HG03196 (cell line): ENCODE results near the gene RNASEH2A.

ENCODE experiments used
- ATAC-seq: cut with Tn5 transposase; IDR thresholded peaks from one replicate; pipeline ENCODE4 v1.9.1; 2021; ENCODE audit not compliant: unreplicated experiment

The RNASEH2A gene

DNA sequence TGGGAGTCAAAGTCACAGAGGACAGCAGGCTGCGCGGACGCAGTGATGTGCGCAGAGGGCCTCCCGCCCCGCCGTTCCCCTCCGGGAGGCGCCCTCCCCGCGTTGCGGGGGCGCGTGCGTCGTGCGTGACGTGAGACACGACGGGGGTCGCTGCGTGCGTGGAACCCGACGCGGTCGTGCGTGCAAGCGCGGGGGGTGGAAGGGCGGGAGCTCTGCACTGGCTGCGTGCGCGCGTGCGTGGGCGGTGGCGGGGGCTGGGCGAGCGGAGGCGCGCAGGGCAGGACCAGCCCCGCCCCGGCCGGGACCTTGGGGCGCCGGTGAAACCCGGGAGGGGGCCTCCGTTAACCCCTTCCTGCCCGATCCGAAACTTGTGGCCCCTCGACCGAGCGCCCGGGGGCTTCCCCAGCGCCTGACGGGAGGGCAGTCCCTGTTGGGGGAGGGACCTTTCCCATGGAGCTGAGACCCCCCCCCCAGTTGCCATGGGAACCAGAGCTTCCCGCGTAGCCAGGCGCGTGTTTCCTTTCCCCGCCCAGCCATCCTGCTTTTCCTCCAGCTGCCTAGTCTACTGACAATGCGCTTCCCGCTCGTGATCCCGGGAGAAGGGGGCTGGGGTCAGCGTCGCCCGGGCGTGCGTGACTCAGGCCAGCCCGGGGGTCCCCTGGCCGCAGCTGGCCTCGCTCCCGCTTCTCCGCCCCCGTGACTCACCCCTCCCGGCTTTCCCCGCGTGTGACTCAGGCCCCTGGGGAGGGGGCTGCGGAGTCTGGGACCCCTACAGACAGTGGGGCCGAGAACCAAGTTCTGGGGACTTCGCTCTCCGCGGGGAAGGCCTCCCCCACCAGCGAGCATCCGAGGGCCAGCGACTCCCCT lies 23.7 kb upstream of the RNASEH2A start:
- ATAC-seq, result peak; percentile 28

DNA sequence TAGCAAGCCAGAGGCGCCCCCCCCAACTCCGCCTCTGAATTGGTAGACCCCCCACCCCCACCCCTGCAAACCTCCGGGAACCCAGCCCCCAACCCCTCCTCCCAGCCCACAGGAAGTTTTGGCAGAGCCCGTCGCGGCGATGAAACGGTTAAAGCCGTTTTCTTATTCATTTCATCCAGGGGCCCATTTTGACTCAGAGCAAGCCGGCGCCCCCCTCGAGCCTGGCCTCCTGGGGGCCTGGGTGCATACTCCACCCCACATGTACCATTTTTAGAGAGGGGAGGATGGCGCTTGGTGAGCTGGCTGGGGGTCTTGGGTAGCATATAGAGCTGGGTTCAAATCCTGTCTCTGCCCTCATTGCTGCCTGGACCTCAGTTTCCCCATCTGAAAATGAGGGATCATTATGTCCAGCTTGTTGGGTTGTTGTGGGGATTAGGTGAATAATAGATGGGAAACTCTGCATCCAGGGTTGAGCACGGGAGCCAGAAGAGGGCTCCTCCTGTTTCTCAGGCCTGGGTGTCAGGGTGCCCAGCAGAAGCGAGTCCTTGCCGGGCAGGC lies 23.0 kb upstream of the RNASEH2A start:
- no peak for ATAC-seq

DNA sequence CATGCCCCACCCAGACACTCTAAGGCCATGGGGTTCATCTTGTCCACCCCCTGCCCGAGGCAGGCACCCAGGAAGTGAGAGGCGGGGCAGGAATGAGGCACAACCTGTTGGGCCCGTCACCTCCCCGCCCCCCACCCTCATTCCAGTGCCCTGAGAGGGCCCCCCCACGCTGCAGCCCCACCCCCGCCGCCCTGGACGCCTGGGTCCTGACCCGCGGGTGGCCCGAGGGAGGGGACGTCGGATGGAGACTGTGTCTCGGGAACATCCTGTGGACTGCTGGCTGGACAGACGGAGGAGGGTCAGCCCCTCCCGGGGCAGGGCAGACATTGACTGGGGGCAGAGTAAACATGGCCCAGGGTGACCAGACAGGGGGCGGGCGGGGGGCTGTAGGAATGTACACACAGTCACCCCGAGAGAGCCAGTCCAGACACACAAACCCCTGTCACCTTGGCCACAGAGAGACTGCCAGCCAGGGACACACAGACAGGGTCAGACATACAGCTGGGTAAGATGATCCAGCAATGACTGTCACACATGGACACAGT lies 22.5 kb upstream of the RNASEH2A start:
- no peak for ATAC-seq

DNA sequence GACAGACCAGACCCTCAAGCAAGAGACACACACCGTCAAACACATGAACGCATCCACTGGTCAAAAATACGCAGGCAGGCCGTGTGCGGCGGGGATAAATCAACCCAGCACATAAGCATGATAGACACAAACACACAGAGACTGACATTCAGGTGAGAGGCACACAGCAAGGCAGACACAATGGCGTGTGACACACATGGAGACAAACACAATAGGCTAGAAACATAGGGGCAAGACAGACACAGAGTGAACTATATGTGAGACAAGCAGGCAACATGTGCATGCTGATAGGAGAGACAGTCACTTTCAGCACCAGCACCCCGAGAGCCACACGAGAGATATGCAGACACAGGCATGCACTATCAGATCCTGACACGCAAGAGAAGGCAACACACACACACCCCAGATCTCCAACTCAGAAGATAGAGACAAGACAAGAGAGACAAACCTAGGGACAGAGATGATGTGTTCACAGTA lies 22.0 kb upstream of the RNASEH2A start:
- no peak for ATAC-seq

DNA sequence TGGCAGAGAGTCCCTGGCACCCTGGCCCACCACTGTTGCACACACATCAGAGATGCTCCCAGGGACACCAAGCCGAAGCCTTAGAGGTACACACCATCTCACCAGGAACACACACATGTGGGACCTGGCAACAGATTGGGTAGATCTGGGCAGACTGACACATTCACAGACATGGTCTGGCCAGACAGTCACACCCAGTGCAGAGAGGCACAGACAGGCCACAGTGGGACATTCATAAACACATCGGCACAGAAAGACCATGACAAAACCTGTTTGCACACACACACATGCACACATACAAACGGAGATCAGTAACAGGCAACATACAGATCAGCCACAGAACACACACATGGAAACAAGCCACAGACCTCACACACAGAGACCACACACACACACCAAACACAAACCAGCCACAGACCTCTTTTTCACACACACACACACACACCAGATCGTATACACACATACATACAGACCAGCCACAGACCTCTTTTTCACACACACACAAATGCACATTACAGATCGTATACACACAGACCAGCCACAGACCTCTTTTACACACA lies 21.4 kb upstream of the RNASEH2A start:
- ATAC-seq, result no peak

DNA sequence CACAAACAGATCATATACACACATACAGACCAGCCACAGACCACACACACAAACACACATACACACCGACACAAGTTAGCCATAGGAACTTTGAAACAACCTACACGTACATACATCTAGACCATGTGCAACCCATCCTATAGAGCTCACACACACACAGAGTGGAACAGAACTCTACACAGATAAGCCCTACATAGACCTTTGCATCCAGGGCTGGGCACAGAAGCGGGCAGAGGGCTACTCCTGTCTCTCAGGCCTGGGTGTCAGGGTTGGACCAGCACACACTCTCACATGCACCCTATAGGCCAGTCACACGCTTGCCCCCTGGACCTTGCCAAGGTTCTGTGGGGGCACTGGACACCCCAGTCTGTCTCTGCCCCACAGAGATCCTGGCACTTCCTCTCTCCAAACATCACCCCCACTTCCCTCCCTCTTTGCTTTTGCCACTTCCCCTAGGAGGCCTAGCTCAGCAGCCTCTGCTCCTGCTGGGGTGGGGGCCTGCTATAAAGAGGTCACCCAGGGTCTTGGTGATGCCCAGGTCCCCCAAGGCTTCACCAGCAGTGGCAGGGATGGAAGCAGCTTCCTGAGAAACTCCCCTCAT lies 20.9 kb upstream of the RNASEH2A start:
- ATAC-seq, result no peak

DNA sequence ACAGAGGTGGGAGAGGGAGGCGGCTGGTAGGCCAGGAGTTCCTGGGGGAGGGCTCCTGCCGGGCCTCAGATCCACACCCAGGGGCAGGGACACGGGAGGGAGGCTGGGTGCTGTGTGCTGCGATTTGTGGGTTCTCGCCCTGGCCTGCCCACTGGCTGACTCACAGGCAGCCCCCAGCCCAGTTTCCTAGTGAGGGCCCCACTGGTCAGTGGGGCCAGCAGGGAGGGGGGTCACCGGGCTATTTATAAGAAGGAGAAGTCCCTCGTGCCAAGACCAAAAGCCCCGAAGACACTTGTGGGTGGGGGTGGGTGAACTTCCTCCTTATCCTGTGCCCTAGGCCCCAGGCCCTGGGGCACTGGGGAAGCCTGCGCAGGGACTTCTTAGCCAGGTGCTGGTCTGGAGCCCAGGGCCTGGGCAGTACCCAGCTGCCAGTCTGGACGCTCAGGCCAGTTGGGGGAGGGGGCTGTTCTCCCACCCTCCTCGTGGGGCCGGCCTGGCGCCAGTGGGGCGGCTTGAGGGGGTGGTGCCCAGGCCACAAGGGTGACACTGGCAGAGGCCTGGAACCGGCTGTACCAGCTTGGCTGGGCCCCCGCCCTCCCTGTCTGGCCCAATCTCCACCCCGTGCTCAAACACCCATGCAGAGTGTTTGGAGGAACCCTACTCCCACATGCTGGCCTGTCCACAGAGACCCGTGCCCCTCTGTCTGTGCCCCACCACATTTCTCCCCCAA lies 20.1 kb upstream of the RNASEH2A start:
- ATAC-seq, result no peak

DNA sequence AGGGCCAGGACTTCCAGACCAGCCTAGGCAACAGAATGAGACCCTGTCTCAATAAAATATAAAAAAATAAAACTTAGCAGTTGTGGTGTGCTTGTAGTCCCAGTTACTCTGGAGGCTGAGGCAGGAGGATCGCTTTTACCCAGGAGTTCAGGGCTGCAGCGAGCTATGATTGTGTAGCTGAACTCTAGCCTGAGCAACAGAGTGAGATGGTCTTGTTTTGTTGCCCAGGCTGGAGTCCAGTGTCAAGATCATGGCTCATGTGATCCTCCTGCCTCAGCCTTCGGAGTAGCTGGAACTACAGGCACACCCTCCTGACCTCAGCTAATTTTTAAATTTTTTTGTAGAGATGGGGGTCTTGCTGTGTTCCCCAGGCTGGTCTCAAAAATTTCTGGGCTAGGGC lies 19.4 kb upstream of the RNASEH2A start:
- no peak for ATAC-seq

DNA sequence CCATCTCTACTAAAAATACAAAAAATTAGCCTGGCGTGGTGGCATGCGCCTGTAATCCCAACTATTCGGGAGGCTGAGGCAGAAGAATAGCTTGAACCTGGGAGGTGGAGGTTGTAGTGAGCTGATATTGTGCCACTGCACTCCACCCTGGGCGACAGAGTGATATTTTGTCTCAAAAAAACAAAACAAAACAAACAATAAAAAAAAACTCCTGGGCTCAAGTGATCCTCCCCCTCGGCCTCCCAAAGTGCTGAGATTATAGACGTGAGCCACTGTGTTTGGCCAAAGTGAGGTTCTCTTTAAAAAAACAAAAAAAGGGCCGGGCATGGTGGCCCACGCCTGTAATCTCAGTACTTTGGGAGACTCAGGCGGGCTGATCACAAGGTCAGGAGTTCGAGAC lies 18.9 kb upstream of the RNASEH2A start:
- no peak for ATAC-seq

DNA sequence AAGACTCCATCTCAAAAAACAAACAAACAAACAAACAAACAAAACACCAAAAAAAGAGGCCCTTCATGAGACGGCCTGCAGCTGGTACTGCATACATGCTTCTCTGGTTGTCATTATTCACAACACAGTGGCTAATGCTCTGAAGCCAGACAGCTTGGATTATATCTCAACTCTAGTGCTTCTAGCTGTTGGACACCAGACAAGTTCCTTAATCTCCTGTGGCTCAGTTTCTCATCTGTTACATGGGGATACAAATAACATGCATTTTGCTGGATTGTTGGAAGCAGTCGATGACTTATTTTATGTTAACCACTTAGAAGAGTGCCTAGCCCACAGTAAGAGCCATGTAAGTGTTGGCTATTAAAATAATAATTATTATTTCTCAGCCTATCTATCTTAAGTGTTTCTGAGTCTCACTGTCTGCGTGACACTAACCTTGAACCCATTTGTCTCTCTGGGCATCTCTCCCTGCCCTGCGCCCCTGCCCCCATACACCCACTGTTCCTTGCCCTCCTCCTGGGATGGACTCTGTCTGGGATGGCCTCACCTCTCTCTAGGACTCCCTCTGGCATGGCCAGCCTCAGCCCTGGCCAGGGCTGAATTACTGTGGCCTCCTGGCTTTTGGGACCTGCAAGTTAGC lies 18.2 kb upstream of the RNASEH2A start:
- no peak for ATAC-seq

DNA sequence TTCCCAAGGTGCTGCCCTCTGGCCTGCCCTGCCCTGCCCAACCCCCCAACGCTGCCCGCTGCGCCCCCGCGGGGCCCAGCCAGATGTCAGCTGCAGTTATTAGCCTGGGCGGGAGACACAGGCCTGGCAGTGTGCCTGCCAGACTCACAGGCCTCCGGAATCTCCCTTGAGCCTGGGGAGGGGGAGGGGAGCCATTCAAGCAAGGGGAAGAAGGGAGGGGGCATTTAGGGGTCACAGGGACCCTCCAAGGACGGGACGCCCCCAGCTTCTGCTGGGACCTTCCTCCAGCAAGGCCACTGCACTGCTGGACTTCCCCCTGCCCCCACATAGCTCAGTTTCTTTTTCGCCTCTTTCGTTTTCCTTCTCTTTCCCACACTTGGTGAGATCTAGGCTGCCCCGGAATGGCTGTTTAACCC lies 17.7 kb upstream of the RNASEH2A start:
- ATAC-seq, result no peak

DNA sequence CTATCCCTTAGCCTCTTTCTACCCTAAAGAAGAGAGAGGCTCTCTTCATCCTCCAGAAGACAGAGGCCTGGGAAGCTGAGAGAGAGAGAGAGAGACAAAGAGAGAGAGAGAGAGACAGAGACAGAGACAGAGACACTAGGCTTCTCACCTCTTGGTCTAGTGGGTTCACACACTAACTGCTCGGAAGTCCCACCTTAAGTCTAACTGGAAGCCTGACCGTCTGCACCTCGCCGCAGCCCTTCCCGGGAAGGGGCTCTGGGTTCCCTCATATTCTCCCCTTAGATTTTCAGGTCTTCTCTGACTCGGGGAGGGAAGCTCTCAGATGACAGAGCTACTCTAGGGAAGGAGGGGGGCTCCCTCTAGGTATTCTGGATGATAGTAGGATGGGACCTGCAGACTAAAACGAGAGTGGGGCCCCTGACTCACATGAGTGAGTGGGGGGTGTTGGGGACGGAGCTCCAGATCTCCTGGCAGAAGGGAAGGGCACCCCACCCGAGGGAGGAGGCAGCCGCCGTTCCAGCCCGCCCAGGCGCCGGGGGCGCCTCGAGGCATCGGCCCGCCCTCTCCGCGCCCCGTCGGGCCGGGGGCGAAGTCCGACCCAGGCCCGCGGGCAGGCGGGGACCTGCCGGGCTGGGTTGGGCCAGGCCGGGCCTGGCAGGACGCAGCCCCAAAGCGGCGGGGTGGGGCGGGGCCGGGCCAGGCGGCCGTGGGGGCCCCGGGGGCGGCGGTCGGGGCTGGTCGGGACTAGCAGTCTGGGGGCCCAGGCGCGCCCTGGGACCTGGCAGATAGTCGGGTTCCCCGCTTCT lies 17.1 kb upstream of the RNASEH2A start:
- no peak for ATAC-seq

DNA sequence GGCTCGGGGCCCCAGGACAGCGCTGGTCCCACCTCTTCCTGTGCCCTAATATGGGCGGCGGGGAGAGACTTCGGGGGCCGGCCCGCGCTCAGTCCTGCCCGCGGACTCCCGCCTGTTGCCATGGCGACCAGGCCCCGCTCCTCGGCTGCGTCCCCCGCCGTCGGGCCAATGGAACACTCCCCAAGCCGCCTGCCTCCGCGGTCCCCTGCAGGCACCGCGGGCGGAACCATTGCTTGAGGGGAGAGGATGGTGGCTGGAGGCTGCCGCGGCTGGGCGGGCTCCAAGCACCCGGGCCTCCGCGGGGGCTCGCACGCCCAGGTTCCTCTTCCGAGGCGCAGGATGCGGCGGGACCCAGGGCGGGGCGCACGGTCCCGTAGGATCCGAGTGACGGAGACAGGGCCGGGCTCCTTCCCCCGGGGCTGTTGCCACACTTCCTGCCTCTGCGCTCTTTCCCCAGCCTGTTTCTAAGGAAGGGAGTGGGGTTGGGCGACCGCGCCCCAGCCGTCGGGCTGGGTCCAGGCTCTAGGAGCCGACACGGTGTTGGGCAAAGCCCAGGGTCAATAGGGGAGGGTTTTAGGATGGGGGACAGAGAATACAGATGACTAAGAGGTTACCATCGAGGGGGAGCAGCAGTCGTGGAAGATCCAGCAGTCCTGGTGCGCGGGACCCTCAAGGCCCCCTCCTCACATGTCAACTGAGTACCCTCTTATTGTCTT lies 16.3 kb upstream of the RNASEH2A start:
- ATAC-seq, result peak; percentile 32

DNA sequence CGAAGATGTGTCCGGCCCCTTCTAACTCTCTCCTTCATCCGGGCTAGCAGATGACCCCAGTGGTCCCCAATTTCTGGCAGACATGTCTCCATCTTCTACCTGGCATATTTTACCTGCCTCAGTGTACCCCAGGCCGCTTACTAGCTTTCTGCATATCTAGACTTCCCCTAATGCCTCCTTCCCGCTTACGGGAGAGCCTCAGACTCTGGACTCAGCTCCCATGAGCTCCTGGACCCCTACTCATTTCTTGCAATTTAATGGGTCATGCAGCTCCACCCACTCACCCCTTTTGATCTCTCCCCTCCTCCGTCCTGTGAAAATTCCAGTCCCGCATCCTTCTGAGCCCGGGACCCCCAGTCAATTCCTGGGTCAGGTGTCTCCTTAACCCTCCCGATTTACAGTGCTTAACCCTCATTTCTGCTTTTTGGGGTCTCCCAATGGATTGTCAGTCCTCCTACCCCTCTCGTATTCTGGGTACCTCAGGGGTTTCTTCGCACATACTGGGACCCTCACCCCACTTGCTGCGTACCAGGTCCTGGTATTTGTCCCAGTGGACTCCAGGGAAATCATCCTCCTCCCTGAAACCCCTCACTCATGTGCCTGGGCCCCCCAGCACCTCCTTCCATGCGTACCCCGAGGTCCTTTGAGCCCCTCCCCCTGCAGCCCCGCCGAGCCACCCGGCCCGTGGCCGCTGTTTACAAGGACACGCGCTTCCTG lies 15.6 kb upstream of the RNASEH2A start:
- ATAC-seq, result no peak

DNA sequence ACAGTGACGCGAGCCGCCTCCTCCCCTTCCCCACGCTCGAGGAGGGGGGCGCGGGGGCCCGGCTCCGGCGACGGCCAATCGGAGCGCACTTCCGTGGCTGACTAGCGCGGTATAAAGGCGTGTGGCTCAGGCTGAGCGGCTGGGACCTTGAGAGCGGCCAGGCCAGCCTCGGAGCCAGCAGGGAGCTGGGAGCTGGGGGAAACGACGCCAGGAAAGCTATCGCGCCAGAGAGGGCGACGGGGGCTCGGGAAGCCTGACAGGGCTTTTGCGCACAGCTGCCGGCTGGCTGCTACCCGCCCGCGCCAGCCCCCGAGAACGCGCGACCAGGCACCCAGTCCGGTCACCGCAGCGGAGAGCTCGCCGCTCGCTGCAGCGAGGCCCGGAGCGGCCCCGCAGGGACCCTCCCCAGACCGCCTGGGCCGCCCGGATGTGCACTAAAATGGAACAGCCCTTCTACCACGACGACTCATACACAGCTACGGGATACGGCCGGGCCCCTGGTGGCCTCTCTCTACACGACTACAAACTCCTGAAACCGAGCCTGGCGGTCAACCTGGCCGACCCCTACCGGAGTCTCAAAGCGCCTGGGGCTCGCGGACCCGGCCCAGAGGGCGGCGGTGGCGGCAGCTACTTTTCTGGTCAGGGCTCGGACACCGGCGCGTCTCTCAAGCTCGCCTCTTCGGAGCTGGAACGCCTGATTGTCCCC lies 14.9 kb upstream of the RNASEH2A start, which contains the start of gene JUNB:
Gene JUNB, plus strand, starts transcription at position 142 of the 706 bp plus-strand sequence. Its CDS starts 286 bp downstream, at position 428.
- peak; percentile 25 for ATAC-seq

DNA sequence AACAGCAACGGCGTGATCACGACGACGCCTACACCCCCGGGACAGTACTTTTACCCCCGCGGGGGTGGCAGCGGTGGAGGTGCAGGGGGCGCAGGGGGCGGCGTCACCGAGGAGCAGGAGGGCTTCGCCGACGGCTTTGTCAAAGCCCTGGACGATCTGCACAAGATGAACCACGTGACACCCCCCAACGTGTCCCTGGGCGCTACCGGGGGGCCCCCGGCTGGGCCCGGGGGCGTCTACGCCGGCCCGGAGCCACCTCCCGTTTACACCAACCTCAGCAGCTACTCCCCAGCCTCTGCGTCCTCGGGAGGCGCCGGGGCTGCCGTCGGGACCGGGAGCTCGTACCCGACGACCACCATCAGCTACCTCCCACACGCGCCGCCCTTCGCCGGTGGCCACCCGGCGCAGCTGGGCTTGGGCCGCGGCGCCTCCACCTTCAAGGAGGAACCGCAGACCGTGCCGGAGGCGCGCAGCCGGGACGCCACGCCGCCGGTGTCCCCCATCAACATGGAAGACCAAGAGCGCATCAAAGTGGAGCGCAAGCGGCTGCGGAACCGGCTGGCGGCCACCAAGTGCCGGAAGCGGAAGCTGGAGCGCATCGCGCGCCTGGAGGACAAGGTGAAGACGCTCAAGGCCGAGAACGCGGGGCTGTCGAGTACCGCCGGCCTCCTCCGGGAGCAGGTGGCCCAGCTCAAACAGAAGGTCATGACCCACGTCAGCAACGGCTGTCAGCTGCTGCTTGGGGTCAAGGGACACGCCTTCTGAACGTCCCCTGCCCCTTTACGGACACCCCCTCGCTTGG lies 14.1 kb upstream of the RNASEH2A start:
- ATAC-seq, result no peak

DNA sequence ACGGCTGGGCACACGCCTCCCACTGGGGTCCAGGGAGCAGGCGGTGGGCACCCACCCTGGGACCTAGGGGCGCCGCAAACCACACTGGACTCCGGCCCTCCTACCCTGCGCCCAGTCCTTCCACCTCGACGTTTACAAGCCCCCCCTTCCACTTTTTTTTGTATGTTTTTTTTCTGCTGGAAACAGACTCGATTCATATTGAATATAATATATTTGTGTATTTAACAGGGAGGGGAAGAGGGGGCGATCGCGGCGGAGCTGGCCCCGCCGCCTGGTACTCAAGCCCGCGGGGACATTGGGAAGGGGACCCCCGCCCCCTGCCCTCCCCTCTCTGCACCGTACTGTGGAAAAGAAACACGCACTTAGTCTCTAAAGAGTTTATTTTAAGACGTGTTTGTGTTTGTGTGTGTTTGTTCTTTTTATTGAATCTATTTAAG lies 13.5 kb upstream of the RNASEH2A start:
- ATAC-seq, result no peak
